GM12878 (cell line): ENCODE results near the gene FKBP1B. TPM values are rescaled to one million over a fixed set of nuclear protein-coding genes. Genes with fewer than 3 reads are reported as not detected.

Experiments used
- ATAC-seq: fragments of 200-7000 bp; cut with Tn5 transposase; 3 replicates; pipeline ENCODE4 v1.9.1; 2020; ENCODE audit warnings: mild to moderate bottlenecking, moderate library complexity
- BruUV-seq: library from RNA; stranded (reverse); fragments of 400-500 nt; replicated peaks from 2 replicates; lab custom pipeline; 2021; lab: Mats Ljungman, UMichigan
- CTCF ChIA-PET: fragments of 300-600 bp; sonication (Branson Sonifier 250); formaldehyde crosslinking; extraction: SDS; loops from one replicate; lab custom pipeline; 2021; ENCODE audit warnings: inconsistent platforms; lab: Yijun Ruan, JAX
- POLR2A ChIA-PET: fragments of 350-600 bp; formaldehyde crosslinking; extraction: SDS; loops from one replicate; lab custom pipeline; 2021; ENCODE audit warnings: inconsistent platforms; lab: Charles Lee
- RAD21 ChIA-PET: fragments of 300-600 bp; sonication (Branson Sonifier 250); formaldehyde crosslinking; loops from one replicate; lab custom pipeline; 2023; ENCODE audit warnings: antibody characterized with exemption; ENCODE audit not compliant: unreplicated experiment; lab: Charles Lee
- SMC1A ChIA-PET: fragments of 300-600 bp; sonication (Branson Sonifier 250); formaldehyde crosslinking; loops from one replicate; lab custom pipeline; 2023; ENCODE audit not compliant: unreplicated experiment, uncharacterized antibody; lab: Charles Lee
- DNase-seq: peaks from one replicate; pipeline ENCODE4 v3.0.0-alpha.2; 2011; ENCODE audit warnings: low read depth, low spot score
- FAIRE-seq: peaks from 3 replicates; lab custom pipeline; 2011; peaks lifted over from hg19 to GRCh38; lab: Jason Lieb, UNC
- H2AFZ ChIP-seq: 2 replicates; pipeline ENCODE4 v1.6.0; 2011; ENCODE audit warnings: low read depth, low read length, control low read depth; ENCODE audit not compliant: control insufficient read depth
- H3K27ac ChIP-seq: 2 replicates; pipeline ENCODE4 v1.5.1; 2011; ENCODE audit warnings: control low read depth; ENCODE audit not compliant: control insufficient read depth, insufficient read depth
- H3K27me3 ChIP-seq, 2 experiments: replicated peaks in 1 of 2; 2 replicates each; pipeline versions ENCODE4 v1.6.0 to v1.6.1; 2011; ENCODE audit warnings: low read length in 1 of 2; ENCODE audit not compliant: control insufficient read depth in 2 of 2, insufficient read depth in 2 of 2
- H3K36me3 ChIP-seq, 2 experiments: 2 replicates each; pipeline ENCODE4 v1.5.1; 2011; ENCODE audit warnings: low read length in 1 of 2; ENCODE audit not compliant: control insufficient read depth in 2 of 2, insufficient read depth in 2 of 2
- H3K4me1 ChIP-seq: 2 replicates; pipeline ENCODE4 v1.6.1; 2011; ENCODE audit warnings: mild to moderate bottlenecking, low read length, moderate library complexity, mixed read lengths; ENCODE audit not compliant: control insufficient read depth, insufficient read depth
- H3K4me2 ChIP-seq: 2 replicates; pipeline ENCODE4 v1.6.0; 2011; ENCODE audit warnings: control low read depth; ENCODE audit not compliant: control insufficient read depth, insufficient read depth
- H3K4me3 ChIP-seq: fragments of 200-600 bp; sonication (generic); 2 replicates; pipeline ENCODE4 v1.5.1; 2016
- H3K79me2 ChIP-seq: 2 replicates; pipeline ENCODE4 v1.6.0; 2011; ENCODE audit warnings: low read length; ENCODE audit not compliant: control insufficient read depth, insufficient read depth
- H3K9ac ChIP-seq: 2 replicates; pipeline ENCODE4 v1.8.0; 2011; ENCODE audit warnings: low read length, control low read depth, mixed read lengths; ENCODE audit not compliant: control insufficient read depth, insufficient read depth
- H3K9me3 ChIP-seq: replicated peaks from 3 replicates; pipeline ENCODE4 v1.5.1; 2011; ENCODE audit warnings: mild to moderate bottlenecking, low read length; ENCODE audit not compliant: control insufficient read depth, insufficient read depth
- H4K20me1 ChIP-seq: 2 replicates; pipeline ENCODE4 v1.6.0; 2011; ENCODE audit not compliant: control insufficient read depth, insufficient read depth
- E4F1 ChIP-seq: fragments of 450-650 bp; IDR thresholded peaks from 2 replicates; pipeline ENCODE4 v1.6.1; 2018; ENCODE audit warnings: borderline replicate concordance, mild to moderate bottlenecking; ENCODE audit not compliant: partially characterized antibody
- GATAD2B ChIP-seq: fragments of 450-650 bp; conservative IDR thresholded peaks from 2 replicates; pipeline ENCODE4 v1.6.1; 2017; ENCODE audit warnings: low read depth, mild to moderate bottlenecking, moderate library complexity
- RELA ChIP-seq: fragments of 450-650 bp; IDR thresholded peaks from 2 replicates; pipeline ENCODE4 v1.8.0; 2014; ENCODE audit warnings: borderline replicate concordance; ENCODE audit not compliant: partially characterized antibody
- SUZ12 ChIP-seq: fragments of 200-600 bp; sonication (generic); IDR thresholded peaks from one replicate; pipeline ENCODE4 v1.6.1; 2018; ENCODE audit warnings: antibody characterized with exemption, mild to moderate bottlenecking; ENCODE audit not compliant: unreplicated experiment
- WGBS: methylation state at CpG from one replicate; pipeline ENCODE4 v1.1.6; 2016; ENCODE audit warnings: low lambda C conversion rate; ENCODE audit not compliant: insufficient replicate concordance, insufficient coverage; ENCODE audit errors: missing lambda C conversion rate; 5-methylcytosine and 5-hydroxymethylcytosine counted together
- in situ Hi-C: fragments of 300-500 bp; cut with MboI; formaldehyde crosslinking; loops from 9 replicates; pipeline ENCODE4 v1.14.3; 2018; ENCODE audit warnings: mixed read lengths
- intact Hi-C: fragments of 100-400 bp; cut with micrococcal nuclease; formaldehyde crosslinking; loops from one replicate; pipeline ENCODE4 v1.14.2; 2022; ENCODE audit not compliant: unreplicated experiment
- polyA plus RNA-seq, 11 experiments: library from polyadenylated mRNA; depleted of rRNA in 4 of 11; unstranded in 6 of 11; stranded (reverse) in 5 of 11; fragments of >200 nt; fragmentation: Nextera tagmentation in 4 of 11; fragmentation: Illumina TruSeq in 1 of 11; extraction: Ambion mirVana in 4 of 11; extraction: Trizol in 1 of 11; gene quantifications; 1 replicate in 1 of 11; 2 replicates in 10 of 11; pipeline versions ENCODE4 v1.2.1 to v1.2.3, GENCODE V29; 2011 to 2016; ENCODE audit warnings: inconsistent platforms in 2 of 11, missing spikeins in 2 of 11, low read depth in 1 of 11
- total RNA-seq, 4 experiments: library from RNA; depleted of rRNA in 3 of 4; stranded (reverse); fragments of >200 nt in 3 of 4; fragmentation: Illumina TruSeq in 1 of 4; extraction: Trizol in 1 of 4; gene quantifications; 2 replicates each; pipeline versions ENCODE4 v1.2.1 to v1.2.3, GENCODE V29; 2013 to 2021
- TF ChIP-seq, protein P1 (sequence below): fragments of 450-650 bp; formaldehyde crosslinking; IDR thresholded peaks from 2 replicates; pipeline ENCODE4 v1.5.0; 2022; ENCODE audit warnings: mild to moderate bottlenecking, missing genetic modification characterization

FKBP1B gene
- total and polyA plus RNA-seq, 10 of the 15 experiments (the other 5 are each of a cell fraction or from before 2014, with no cell fraction given) = 0.18 to 0.53 (median 0.24) TPM

- ChIA-PET SMC1A (no interaction called here), CTCF (no interaction called here), RAD21 (no interaction called here), POLR2A (no interaction called here)
- no TSS peak for BruUV-seq
- ATAC-seq (peak; percentile 57), DNase-seq (no peak), FAIRE-seq (no peak)
- TF ChIP-seq SUZ12 (peak; percentile 80), RELA (no peak), GATAD2B (peak; percentile 50; the same call in 1 of the 2 replicates), E4F1 (no peak)
- TF ChIP-seq, protein P1, sequence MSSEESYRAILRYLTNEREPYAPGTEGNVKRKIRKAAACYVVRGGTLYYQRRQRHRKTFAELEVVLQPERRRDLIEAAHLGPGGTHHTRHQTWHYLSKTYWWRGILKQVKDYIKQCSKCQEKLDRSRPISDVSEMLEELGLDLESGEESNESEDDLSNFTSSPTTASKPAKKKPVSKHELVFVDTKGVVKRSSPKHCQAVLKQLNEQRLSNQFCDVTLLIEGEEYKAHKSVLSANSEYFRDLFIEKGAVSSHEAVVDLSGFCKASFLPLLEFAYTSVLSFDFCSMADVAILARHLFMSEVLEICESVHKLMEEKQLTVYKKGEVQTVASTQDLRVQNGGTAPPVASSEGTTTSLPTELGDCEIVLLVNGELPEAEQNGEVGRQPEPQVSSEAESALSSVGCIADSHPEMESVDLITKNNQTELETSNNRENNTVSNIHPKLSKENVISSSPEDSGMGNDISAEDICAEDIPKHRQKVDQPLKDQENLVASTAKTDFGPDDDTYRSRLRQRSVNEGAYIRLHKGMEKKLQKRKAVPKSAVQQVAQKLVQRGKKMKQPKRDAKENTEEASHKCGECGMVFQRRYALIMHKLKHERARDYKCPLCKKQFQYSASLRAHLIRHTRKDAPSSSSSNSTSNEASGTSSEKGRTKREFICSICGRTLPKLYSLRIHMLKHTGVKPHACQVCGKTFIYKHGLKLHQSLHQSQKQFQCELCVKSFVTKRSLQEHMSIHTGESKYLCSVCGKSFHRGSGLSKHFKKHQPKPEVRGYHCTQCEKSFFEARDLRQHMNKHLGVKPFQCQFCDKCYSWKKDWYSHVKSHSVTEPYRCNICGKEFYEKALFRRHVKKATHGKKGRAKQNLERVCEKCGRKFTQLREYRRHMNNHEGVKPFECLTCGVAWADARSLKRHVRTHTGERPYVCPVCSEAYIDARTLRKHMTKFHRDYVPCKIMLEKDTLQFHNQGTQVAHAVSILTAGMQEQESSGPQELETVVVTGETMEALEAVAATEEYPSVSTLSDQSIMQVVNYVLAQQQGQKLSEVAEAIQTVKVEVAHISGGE (CRISPR knock-in tag) = no peak
- in situ Hi-C loops = no loop called here
- Histone ChIP-seq H3K79me2 (no peaks in the 10 kb centered on the region), H3K4me1 (no peaks in the 10 kb centered on the region), H3K9ac (no peak within 1 kb of the TSS), H3K9me3 (no peaks in the 10 kb centered on the region), H4K20me1 (no peaks in the 10 kb centered on the region), H3K4me2 (peak within 1 kb of the TSS; percentile 21), H3K4me3 (peak within 1 kb of the TSS; percentile 47; the same call in 1 of the 2 replicates), H2AFZ (no peak within 1 kb of the TSS; the same call in 1 of the 2 replicates), H3K36me3 (no peaks in the 10 kb centered on the region), H3K27me3 (peaks cover 3 to 16% of the 10 kb centered on the region in 2 experiments), H3K27ac (no peak within 1 kb of the TSS)
- intact Hi-C loops = no loop called here
- 7% methylated on average over 72 of the region's 75 CpGs for WGBS
Measured at GRCh38 chr2:24009680-24010476, 39.7 kb upstream of the FKBP1B start, which contains the start of gene MFSD2B. MFSD2B (plus strand) TSS chr2:24010085; CDS start chr2:24010097, 12 bp downstream.
